ENCODE measurements around the gene LRRC47. TPM values are rescaled to one million over a fixed set of nuclear protein-coding genes. Genes with fewer than 3 reads are reported as not detected.

LRRC47 gene
- total RNA-seq, 1 donor from 2014 or later, result 34.7 TPM

DNA sequence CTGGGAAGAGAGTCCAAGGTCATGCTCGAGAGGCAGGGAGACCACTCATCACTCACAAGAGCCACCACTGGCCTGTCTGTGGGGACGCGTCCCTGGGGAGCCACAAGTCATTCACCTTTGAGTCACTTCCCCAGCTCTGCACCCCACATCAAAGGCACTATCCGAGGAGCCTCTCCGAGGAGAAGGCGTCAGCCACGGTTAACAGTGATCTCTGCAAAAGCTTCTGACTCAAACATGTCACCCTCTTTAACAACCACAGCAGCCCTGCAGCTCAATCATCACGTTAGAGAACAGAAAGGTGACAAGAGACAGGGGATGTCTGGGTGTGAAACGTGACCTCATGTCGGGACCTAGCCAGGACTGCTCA lies 9.0 kb downstream of the LRRC47 start:
- no peak for DNase-seq (ENCODE audit: low read depth, low spot score)

DNA sequence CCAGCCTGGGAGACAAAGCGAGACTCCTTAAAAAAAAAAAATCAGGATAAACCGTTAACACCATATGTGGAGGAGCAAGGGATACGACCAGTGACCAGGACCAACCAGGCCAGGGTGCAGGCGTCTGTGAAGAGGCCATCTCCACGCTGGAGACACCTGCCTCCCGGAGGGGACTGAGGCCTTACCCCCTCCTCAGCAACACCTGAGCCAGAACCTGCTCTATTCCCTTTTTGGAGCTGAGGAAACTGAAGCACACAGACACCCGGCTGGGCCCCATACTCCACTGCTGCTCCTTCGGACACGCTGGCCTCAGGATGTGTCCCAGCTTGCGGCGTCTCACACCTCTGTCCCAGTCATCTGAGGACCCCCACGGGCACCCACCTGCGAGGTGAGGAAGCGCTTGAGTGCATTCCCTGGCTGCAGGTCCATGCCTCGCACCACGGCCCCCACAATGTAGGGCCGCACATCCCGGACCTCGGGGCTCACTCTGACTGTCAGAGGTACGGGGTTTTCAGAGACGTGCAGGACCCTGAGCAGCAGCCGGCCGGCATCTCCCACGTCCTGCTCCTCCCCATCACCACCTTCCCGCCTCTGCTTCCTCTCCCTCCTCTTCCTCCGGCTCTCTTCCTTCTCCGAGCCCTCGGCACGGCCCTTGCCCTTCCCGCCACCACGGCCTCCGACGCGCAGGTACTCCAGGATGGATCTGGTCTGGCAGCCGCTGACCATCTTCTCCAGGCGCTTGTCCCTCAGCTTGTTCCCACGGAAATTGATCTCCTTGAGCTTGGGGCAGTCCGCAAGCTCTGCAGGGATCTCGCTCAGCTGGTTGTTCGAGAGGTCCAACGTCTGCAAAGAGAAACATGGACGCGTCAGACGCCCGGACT lies 9.6 kb downstream of the LRRC47 start:
- no peak for DNase-seq (ENCODE audit: low read depth, low spot score)

DNA sequence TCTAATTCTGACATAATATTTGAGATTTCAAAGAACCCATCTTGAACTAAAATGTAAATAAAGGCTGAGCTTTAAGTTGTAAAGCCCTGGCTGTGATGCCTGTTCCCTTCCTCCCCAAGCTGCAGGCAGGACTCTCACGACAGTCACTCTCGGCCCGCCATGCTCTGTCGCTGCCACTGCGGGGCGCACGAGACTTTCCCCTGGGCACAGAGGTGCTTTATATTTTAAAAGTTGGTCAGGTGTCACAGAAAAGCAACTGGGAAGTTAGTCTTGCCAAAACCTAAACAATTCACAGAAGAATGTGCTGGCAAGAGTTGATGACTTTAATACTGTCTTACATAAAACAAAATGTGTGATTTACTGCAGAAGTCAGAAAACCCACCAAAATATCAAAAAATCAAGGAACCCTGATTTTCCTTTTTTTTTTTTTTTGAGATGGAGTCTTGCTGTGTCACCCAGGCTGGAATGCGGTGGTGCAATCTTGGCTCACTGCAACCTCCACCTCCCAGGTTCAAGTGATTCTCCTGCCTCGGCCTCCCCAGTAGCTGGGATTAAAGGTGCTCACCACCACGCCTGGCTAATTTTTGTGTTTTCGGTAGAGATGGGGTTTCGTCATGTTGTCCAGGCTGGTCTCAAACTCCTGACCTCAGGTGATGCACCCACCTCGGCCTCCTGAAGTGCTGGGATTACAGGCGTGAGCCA lies 10.7 kb downstream of the LRRC47 start:
- no peak for DNase-seq (ENCODE audit: low read depth, low spot score)

DNA sequence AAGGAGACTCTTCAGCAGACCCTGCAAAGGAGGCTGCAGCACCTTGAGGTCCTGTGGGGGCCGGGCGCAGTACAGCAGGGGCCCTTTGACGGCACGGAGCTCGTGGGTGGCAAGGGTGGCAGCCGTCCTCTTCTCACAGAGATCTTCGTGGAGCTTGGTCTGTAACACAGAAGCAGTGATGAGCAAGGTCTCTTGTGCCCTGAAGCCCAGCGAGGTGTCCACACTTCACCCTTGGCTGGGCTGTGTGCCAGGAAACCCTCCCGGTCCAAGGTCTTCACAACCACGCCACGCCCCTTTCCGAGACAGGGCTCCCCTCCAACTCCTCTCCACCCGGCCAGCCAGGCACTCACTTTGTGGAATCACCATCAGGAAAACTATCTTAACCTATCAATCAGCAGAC lies 11.3 kb downstream of the LRRC47 start:
- no peak for DNase-seq (ENCODE audit: low read depth, low spot score)

DNA sequence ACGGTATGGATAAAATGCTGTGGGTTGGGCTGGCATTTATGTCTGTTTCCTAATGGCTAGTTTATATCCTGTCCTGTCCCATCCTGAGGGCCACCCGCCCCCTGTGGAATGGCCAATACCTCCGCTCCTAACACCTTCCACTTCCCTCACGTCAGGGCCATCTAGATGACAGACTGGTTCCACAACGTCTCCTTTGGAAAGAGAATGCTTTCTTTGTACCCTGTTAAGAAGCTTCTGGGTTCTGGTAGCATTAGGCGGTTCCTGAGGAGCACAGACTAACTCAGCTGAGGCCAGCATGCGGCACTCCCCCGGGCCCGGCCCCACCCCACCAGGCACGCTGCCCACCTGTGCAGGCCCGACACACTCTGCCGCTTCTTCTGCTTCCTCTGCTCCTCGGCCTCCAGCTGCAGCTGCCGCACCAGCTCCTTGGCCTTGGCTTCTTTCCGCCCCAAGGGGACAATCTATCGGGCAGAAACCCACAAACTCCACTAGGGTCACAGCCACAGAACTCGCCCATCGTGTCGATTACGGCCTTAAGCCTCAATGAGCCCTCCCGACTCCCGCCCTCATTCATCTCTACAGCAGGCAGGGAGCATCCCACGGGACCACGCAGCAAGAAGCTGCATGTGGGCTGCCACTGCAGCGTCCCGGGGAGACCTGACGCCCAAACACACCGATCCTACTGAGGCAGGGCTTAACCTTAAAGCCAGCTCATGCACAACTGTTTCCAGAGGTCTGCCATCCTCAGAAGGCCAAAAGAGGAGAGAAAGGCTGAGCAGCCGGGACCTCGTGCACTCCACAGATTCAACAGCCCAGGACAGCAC lies 12.4 kb downstream of the LRRC47 start:
- DNase-seq (ENCODE audit: low read depth, low spot score), result no peak

DNA sequence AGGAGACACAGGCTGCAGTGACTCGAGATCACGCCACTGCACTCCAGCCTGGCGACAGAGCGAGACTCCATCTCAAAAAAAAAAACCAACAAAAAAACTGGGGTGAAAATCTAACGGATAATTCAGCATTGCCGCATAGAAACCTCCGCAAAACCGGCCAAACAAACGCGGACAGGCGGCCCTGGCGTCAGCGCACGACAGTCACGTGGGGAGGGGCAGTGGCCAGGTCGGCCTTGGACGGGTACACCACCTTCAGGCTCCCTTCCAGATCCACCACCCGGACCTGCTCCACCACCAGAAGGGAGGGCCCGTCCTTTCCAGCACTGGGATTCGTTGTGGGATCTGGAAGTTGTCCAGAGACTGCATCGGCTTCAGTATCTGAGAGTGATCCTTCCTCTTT lies 15.4 kb downstream of the LRRC47 start:
- DNase-seq (ENCODE audit: low read depth, low spot score), result no peak

DNA sequence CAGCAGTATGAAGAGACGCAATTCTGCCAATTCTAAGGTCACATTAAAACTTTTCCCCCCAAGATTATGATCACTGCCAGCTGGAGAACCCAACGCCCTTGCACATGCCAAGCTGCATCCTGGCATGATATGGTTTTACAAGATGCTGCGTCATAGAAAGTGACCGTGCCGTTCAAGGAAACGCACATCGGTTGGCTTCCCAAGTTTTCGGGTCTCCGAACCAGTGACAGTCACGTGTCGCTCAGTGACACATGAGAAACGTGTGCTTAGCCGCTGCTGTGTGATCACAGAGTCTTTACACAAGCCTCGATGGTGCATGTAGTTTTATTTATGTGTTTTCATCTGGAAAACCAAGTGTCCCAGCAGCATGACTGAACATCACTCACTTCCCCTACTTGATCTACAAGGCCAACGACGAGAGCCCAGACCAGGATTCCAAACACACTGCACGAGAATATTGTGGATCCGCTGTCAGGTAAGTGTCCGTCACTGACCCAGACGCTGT lies 16.3 kb downstream of the LRRC47 start:
- no peak for DNase-seq (ENCODE audit: low read depth, low spot score)

DNA sequence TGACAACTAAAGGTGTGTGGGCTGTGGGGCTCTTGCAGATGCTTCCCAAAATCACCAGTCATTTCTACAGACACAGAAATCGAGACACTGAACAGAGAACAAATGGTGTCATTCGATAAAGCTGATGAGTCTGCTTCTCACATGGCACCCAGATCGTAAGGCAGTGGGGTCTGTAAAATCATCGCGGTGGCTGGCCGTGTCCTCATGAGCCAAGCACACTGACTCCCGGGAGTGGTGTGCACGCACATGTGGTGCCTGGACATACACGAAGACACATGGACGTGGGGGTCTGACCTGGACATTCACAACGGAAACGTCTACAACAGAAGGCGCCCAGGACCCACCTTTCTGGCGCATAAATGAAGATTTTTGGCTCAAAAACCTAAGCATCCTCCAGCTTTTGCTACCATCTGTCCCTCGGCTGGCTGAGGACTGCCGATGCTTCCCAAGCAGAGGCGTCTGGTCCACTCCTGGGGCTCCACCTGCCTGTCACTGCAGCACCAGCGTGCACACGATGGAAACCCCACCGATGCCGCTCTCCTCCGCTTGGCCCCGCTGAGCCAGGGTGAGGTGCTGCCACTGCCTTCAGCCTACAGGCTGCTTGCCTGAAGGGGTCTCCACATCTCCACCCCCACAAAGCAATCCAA lies 16.9 kb downstream of the LRRC47 start:
- DNase-seq (ENCODE audit: low read depth, low spot score), result no peak

DNA sequence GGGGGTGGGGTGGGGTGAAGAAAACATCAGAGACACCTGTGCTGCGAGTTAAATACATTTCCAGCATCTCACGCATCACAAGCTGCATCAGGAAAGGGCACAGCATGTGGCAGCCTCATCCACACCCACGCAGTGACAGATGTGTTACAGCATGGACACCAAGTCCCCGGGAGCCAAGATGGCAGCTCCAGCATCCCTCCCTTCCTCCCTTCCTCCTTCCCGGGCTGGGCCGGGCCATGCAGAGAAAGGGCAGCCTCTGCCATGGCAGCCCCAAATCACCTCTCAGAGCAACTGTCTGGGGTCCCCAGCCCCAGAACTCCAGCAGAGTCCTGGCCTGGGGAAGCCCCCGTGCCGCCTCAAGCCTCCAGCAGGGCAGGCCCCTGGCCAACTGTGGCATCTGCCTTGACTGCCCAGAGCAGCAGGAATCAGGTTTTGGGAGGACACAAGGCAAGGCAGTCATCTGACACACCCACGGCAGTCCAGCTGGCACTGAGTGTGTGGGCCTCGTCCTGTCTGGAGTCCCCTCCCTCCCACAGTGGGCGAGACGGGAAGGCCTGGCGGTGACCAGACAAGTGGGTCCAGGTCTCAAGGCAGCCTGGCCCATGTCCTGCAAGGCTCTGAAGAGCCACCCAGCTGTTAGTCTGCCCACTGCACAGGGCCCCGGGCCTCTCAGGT lies 17.6 kb downstream of the LRRC47 start:
- no peak for DNase-seq (ENCODE audit: low read depth, low spot score)

DNA sequence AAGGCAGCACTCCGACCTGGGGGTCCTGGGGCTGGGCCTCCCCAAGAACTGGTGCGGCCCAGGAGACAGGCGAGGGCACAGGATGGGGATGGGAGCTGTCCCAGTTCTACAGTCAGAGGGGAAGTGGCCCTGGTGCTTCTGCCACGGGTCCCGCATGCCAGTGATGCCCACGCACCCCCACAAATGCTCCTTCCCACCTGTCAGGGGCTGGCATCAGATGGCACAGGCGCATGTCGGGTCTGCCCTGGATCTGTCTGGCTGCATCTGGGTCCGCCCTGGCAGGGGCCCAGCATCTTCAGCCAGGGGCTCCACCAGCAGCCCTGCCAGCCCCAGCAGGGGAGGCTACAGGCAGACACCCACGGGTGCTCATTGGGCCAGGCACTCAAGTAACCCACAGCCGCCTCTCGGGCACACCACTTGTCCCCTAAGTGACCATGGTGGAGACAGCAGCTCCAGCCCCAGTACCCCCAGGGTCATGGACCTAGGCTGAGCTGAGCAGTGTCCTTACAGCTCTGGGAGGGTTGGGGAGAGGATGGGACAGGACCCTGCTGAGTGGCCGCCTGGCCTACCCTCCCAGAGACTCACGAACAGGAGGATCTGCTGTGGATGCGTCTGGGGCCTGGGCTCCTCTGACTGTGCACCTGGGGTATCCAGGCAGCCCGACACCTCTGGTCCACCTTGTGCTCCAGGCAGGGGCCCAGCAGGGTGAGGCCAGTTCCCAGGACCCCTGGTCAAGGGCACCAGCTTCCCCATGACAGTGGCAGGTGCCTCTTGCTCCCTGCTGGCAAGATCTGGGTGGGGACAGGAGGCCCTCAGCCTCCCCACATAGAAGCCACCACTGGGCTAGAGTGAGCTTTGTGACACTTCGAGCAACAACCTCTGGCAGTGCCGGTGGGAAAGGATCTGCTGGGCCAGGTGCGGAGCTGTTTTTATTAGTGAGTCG lies 18.4 kb downstream of the LRRC47 start:
- no peak for DNase-seq (ENCODE audit: low read depth, low spot score)

DNA sequence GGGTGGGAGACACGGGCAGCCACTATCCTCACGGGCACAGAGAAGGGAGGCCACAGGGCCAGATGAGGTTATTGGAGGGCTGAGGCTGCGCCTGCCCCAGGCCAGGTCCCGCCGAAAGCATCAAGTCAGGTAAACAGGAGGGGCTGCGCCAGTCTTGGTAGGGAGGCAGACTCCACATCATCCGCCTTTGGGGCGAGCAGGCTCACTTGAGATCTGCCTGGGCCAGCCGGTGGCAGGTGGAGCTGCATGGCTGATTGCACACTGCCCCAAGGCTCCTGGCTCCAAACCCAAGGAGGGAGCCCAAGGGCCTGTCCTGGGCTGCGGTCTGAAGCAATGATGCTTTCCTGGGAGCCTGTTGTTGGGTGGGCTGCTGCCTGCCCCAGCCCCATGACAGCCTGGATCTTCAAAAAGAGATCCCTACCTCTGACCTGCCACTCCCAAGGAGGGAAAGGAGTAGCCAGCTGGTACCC lies 19.2 kb downstream of the LRRC47 start:
- no peak for DNase-seq (ENCODE audit: low read depth, low spot score)

DNA sequence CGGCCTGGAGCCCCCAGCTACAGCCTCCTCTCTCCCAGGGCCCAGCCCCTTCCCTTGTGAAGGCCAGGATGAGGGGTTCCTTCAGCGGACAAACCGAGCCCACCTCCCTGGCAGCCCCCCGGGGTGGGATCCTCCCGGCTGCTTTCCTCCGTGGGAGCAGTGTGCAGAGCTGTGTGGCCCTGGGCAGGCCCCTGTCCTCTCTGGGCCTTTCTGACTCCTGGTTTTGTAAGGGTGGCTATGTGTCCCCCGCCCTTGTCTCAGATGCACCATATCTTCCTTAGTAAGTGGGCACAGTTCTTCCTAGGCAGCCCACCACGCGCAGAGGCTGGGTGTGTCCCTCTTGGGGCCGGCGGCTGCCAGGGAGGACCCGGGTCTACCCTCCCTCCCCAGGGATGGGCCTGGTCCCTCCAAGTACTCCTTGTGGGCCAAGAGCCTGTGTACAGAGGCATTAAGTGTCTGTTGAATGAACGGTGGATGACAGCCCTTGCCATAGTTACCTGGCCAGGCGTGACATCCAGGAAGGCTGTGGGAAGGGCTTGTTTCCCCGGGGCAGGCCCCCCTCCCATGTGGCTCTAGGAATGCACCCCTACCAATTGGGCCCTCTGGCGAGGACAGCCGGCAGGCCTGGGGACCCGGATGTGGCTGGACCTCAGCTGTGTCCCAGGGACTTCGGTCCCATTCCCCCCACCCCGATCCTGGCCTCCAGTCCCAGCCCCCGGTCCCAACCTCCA lies 19.9 kb downstream of the LRRC47 start:
- DNase-seq (ENCODE audit: low read depth, low spot score), result no peak

DNA sequence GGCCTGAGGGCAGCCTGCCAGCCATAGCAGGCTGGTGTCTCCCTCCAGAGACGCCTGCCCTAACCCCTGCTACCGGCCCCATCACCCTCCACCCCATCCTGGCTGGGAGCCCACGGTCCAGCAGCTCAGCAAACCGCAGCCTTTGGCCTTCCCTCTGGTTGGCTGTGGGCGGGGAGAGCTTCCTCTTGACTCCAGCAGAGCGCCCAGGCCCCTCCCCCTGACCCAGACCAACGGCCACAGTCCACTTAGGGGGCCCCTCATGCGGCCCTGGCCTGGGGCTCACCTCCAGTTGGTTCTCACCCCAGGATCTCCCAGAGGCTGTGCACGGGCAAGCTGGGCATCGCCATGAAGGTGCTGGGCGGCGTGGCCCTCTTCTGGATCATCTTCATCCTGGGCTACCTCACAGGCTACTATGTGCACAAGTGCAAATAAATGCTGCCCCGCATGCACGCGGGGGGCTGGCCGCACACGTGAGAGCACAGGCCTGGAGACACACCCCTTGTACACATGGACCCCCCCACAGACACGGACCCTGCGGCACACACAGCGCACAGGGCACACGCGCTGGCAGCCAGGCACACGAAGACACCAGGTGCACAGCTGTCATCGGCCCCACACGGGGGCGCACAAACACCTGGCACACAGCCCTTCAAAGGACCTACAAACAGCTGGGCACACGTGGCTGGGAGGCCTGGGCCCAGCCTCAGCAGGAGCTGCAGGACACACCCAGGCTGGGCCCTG lies 20.6 kb downstream of the LRRC47 start:
- no peak for DNase-seq (ENCODE audit: low read depth, low spot score)

DNA sequence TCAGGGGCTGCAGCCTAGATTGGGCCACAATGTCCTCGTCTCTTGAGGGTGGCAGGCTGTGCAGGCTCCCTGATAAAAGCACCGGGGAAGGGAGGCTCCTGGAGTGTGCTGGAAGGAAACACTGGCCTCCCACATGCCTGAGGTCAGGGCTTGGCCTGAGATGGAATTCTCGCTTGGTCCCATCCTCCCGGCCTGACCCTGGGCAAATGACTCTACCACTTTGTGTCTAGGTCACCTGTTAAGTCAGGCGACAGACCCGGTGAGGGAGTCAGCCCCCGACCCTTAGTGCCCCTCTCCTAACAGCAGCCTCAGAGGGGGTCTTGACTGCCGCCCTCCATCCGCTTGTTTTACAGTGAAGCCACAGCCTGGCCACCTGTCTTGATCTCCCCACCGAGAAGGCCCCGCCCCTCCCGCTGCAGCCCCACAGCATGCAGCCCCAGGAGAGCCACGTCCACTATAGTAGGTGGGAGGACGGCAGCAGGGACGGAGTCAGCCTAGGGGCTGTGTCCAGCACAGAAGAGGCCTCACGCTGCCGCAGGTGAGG lies 21.3 kb downstream of the LRRC47 start:
- no peak for DNase-seq (ENCODE audit: low read depth, low spot score)

DNA sequence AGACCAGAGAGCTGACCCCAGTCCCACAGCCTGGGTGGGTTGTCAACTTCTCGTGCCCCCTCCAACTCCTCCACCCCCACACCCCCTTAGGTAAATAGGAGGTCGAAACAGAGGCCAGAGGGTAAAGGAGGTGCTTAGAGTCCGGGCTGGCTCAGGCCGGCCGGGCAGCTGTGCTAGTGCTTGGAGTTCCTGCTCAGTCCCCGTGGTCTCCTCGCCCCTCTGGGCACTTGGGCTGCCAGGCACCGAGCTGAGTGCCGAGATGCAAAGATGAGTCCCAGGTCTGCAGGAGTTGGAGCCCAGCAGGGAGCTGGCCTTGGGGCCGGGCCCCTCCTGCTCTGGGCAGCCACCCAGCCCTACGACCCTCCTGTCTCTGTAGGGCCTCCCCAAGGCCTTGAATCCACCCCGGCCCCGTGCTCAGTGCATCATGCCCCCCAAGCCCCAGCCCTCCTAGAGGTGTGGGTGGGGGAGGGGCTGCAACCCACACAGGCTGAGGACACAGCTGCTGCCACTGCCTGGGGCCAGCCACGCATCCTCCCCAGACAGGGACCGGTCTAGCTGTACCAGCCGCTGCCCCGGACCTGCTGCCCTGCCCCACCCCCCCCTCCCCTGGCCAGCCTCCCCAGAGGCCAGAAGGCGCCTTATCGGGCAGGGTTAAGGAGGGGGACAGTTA lies 21.9 kb downstream of the LRRC47 start:
- DNase-seq (ENCODE audit: low read depth, low spot score), result no peak

DNA sequence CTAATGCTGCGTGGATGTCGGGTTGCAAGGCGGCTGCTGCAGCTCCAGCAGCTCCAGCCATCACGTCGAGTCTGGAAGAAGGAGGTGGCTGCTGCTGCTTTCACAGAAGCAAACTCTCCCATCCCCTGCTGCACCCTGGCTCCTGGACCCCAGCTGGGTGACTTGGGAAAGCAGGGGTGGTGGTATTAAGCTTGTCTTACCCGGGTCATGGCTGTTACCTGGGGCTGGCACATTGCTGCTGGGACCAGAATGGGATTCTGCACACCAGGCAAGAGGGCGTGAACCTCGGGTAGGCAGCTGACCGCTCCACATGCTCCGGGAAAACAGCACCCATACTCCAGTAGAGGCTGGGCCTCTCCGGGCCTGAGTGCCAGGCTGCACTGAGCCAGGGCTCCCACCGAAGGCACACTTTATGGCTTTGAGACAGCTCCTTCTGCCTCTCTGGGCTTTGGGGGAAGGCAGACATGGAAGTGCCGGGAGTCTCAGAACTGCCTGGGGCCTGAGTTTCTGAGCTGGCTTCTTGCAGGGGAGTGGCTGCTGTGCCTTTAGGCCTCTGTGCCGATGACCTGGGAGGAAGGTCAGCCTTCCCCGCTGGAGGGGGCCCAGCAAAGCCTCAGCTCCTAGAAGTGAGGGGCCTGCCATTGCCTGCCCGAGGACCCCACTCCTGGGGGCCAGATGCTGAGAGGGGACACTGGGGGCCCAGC lies 22.6 kb downstream of the LRRC47 start:
- no peak for DNase-seq (ENCODE audit: low read depth, low spot score)

All from pulmonary artery endothelial cell (primary cell).